Measurements from ENCODE around the gene TRIM7.
"Not testable (repeated sequence)": the region's sequence is repeated elsewhere in the genome, so short reads cannot be mapped to it uniquely, and the experiment has no call there.

Gene TRIM7

GRCh38 chr5:181161534-181162175 is 43.3 kb downstream of the TRIM7 start:
- H3K27me3 Mint-ChIP-seq (ENCODE audit: low read depth) = peaks cover 66% of the 10 kb centered on the region
- peaks cover 2% of the 10 kb centered on the region for H3K9me3 Mint-ChIP-seq

GRCh38 chr5:181160755-181161533 is 44.1 kb downstream of the TRIM7 start:
- Mint-ChIP-seq H3K27ac (peak overlapping the region in 2 of 3 experiments; percentile 33 to 63), H3K27me3 (ENCODE audit: low read depth) (peaks cover 60% of the 10 kb centered on the region), H3K4me3 (peak overlapping the region; percentile 68 to 78 (median 73))
- not testable (repeated sequence) for H3K9me3 Mint-ChIP-seq; H3K36me3 Mint-ChIP-seq (ENCODE audit: low read depth); H3K4me1 Mint-ChIP-seq

More at GRCh38 chr5:181161534-181162175, 43.3 kb downstream of the TRIM7 start:
- peaks cover 9% of the 10 kb centered on the region for H3K4me1 Mint-ChIP-seq
- peak overlapping the region; percentile 30 to 73 (median 68) for H3K4me3 Mint-ChIP-seq
- H3K27ac Mint-ChIP-seq = no peak overlapping the region
- H3K36me3 Mint-ChIP-seq (ENCODE audit: low read depth) = no peaks in the 10 kb centered on the region
- TF ChIP-seq, protein P1, sequence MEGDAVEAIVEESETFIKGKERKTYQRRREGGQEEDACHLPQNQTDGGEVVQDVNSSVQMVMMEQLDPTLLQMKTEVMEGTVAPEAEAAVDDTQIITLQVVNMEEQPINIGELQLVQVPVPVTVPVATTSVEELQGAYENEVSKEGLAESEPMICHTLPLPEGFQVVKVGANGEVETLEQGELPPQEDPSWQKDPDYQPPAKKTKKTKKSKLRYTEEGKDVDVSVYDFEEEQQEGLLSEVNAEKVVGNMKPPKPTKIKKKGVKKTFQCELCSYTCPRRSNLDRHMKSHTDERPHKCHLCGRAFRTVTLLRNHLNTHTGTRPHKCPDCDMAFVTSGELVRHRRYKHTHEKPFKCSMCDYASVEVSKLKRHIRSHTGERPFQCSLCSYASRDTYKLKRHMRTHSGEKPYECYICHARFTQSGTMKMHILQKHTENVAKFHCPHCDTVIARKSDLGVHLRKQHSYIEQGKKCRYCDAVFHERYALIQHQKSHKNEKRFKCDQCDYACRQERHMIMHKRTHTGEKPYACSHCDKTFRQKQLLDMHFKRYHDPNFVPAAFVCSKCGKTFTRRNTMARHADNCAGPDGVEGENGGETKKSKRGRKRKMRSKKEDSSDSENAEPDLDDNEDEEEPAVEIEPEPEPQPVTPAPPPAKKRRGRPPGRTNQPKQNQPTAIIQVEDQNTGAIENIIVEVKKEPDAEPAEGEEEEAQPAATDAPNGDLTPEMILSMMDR (IDR thresholded peaks at IDR 0.05; ENCODE audit: unreplicated experiment in 3 of 3) = no peak

DNA sequence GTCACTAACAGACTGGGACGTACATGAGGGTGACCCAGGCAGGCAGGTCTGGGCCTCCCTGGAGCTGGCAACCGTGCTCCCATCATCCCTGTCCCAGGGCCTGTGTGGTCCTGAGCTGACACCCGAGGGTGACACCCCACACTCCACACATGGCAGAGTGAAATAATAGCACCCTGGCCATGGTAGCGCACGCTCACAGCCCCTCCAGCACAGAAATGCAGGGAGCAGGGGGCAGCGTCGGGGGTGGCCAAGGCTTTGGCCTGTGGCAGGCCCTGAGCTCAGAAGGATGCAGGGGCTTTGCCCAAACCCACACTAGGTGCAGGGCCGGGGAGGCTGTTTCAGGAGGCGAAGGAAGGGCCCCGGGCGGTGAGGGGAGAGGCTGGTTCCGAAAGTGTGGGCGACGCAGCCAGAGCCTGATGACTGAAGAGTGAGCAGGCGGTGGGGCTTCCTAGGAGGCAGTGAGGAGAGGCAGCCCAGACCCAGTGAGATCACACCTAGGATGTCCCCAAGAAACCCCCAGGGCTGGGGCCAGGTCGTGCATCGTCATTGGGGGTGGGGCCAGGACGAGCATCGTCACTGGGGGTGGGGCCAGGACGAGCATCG is 44.7 kb downstream of the TRIM7 start:
- H3K4me1 Mint-ChIP-seq = peaks cover 9% of the 10 kb centered on the region
- no peaks in the 10 kb centered on the region for H3K36me3 Mint-ChIP-seq (ENCODE audit: low read depth)
- TF ChIP-seq, protein P1 (IDR thresholded peaks at IDR 0.05; ENCODE audit: unreplicated experiment in 3 of 3) = no peak
- H3K27ac Mint-ChIP-seq = no peak overlapping the region
- no peaks in the 10 kb centered on the region for H3K9me3 Mint-ChIP-seq
- peak overlapping the region; percentile 30 to 72 (median 44) for H3K4me3 Mint-ChIP-seq
- H3K27me3 Mint-ChIP-seq (ENCODE audit: low read depth) = peaks cover 53% of the 10 kb centered on the region

DNA sequence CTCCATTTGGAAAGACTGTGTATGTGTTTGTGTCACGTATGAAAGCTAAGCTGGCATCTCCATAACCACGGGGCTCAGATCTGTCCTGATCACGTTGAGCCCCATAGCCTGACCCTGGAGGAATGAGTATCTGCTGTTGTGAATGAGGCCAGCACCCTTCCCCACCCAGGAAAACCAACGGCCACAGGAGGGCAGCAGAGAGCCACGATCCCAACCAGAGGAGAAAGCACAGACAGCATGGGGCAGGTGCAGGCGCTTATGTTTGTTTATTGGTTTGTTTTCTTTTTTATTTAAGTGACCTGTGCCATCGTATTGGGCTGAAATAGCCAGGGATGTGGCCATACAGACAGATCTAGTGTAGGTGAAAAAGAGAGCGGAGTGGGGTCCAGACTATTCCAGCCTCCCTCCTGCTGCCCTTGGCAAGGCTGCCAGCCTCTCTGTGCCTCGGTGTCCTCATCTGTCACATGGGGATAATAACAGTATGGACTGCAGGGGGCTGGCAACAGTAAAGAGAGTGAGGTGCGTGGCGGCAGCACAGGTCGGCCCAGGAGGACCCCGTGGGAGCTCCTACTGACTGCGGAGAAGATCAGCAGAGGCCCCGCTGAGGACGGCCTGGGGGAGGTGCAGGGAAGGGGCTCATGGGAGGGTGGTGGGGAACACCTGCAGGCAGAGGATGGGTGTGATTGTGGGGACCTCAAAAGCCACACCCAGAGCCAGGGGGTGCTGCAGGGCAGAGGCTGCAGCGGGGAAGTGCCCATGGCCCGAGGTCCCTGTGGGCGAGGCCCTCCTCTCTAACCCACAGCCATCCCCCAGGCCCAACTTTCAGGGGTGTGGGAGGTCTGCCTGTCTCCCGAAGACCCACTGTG is 45.5 kb downstream of the TRIM7 start:
- Mint-ChIP-seq H3K27ac (peak overlapping the region in 1 of 3 experiments; percentile 36), H3K9me3 (peaks cover 2% of the 10 kb centered on the region), H3K4me3 (peak overlapping the region; percentile 51 to 67 (median 65)), H3K27me3 (ENCODE audit: low read depth) (peaks cover 47% of the 10 kb centered on the region), H3K4me1 (peaks cover 9% of the 10 kb centered on the region), H3K36me3 (ENCODE audit: low read depth) (no peaks in the 10 kb centered on the region)
- TF ChIP-seq, protein P1 (IDR thresholded peaks at IDR 0.05; ENCODE audit: unreplicated experiment in 3 of 3) = peak; percentile 72 to 82 (median 82)

- Mint-ChIP-seq H3K9me3 (peaks cover 2% of the 10 kb centered on the region), H3K27me3 (ENCODE audit: low read depth) (peaks cover 43% of the 10 kb centered on the region), H3K36me3 (ENCODE audit: low read depth) (no peaks in the 10 kb centered on the region), H3K4me1 (peaks cover 8% of the 10 kb centered on the region), H3K27ac (no peak overlapping the region), H3K4me3 (no peak overlapping the region)
- TF ChIP-seq, protein P1 (IDR thresholded peaks at IDR 0.05; ENCODE audit: unreplicated experiment in 3 of 3) = no peak
Observed at GRCh38 chr5:181158869-181159268, 46.1 kb downstream of the TRIM7 start.

All from nephron (organoid).